Left ventricle myocardium inferior (tissue), 1 donor: ENCODE measurements around the gene MAPKBP1. TPM values are rescaled to one million over a fixed set of nuclear protein-coding genes. Genes with fewer than 3 reads are reported as not detected.

Source experiments
- DNase-seq: peaks from one replicate; pipeline ENCODE4 v3.0.0-alpha.2; 2020
- H3K27ac ChIP-seq: fragments of 200-600 bp; replicated peaks from 2 replicates; pipeline ENCODE4 v1.8.0; 2021
- H3K27me3 ChIP-seq: fragments of 200-600 bp; 2 replicates; pipeline ENCODE4 v1.8.0; 2021; ENCODE audit warnings: low read depth
- H3K36me3 ChIP-seq: fragments of 200-600 bp; 2 replicates; pipeline ENCODE4 v1.8.0; 2021
- H3K4me1 ChIP-seq: fragments of 200-600 bp; 2 replicates; pipeline ENCODE4 v1.8.0; 2021
- H3K4me3 ChIP-seq: fragments of 200-600 bp; 2 replicates; pipeline ENCODE4 v1.8.0; 2021; ENCODE audit warnings: mild to moderate bottlenecking, moderate library complexity
- H3K9me3 ChIP-seq: fragments of 200-600 bp; replicated peaks from 2 replicates; pipeline ENCODE4 v1.8.0; 2021
- intact Hi-C: fragments of 100-400 bp; cut with micrococcal nuclease; formaldehyde crosslinking; loops from one replicate; pipeline ENCODE4 v1.11.0; 2022
- total RNA-seq: library from RNA; stranded (reverse); fragmentation: NEBNext Ultra II Directional; extraction: Animal tissue kit (Norgen Biotek cat#: 25700); gene quantifications from one replicate; pipeline ENCODE4 v1.2.1, GENCODE V29; 2021
- TF ChIP-seq, protein P1 (sequence below): fragments of 200-600 bp; IDR thresholded peaks from 2 replicates; pipeline ENCODE4 v1.8.0; 2021; ENCODE audit warnings: antibody characterized with exemption, mild to moderate bottlenecking, borderline replicate concordance
- donor health status: DM: no; HTN: yes; CAD: no; lungs with severe emphysema.

Gene MAPKBP1
- total RNA-seq, 1 donor from 2014 or later, result 13.6 TPM

DNA sequence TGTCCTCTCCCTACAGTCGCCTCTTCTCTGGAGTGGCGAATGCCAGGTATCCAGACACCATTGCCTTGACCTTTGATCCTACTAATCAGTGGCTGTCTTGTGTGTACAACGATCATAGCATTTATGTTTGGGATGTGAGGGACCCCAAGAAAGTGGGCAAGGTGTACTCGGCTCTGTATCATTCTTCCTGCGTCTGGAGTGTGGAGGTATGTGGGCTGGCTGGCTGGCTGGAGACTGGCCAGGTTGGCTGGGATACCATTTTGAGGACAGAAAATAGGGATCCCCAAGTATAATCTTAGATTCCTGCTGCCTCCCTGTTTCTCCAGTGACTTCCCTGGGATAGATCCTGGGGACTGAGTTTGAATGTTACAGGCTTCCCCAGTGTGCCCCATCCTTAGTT, 40.2 kb downstream of the MAPKBP1 start:
- intact Hi-C loops, result no loop called here
- Histone ChIP-seq H3K4me3 (no peak overlapping the region), H3K4me1 (peaks cover 4% of the 10 kb centered on the region), H3K36me3 (peaks cover 71% of the 10 kb centered on the region), H3K27me3 (no peaks in the 10 kb centered on the region), H3K9me3 (no peaks in the 10 kb centered on the region), H3K27ac (no peak overlapping the region)
- TF ChIP-seq, protein P1, sequence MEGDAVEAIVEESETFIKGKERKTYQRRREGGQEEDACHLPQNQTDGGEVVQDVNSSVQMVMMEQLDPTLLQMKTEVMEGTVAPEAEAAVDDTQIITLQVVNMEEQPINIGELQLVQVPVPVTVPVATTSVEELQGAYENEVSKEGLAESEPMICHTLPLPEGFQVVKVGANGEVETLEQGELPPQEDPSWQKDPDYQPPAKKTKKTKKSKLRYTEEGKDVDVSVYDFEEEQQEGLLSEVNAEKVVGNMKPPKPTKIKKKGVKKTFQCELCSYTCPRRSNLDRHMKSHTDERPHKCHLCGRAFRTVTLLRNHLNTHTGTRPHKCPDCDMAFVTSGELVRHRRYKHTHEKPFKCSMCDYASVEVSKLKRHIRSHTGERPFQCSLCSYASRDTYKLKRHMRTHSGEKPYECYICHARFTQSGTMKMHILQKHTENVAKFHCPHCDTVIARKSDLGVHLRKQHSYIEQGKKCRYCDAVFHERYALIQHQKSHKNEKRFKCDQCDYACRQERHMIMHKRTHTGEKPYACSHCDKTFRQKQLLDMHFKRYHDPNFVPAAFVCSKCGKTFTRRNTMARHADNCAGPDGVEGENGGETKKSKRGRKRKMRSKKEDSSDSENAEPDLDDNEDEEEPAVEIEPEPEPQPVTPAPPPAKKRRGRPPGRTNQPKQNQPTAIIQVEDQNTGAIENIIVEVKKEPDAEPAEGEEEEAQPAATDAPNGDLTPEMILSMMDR, result no peak
- DNase-seq, result no peak

DNA sequence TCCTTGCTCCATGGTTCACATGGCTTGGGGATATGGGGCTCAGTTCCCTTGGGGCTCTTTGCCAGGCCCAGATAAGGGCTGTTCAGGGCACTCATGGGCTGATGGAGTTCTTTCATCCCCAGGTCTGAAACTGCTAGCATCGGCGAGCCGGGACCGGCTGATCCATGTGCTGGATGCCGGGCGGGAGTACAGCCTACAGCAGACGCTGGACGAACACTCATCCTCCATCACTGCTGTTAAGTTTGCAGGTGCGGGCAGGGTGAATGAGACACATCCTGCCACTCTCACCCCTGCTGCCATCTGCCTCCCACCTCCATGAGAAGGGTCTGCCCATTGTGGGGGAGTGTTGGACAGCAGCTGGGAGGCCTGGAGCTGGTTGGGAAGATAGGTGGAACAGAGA, 42.5 kb downstream of the MAPKBP1 start:
- Histone ChIP-seq H3K9me3 (no peaks in the 10 kb centered on the region), H3K4me1 (no peaks in the 10 kb centered on the region), H3K27me3 (no peaks in the 10 kb centered on the region), H3K27ac (no peak overlapping the region), H3K4me3 (no peak overlapping the region), H3K36me3 (peaks cover 93% of the 10 kb centered on the region)
- intact Hi-C loops, result no loop called here
- TF ChIP-seq, protein P1, result no peak
- DNase-seq, result no peak

DNA sequence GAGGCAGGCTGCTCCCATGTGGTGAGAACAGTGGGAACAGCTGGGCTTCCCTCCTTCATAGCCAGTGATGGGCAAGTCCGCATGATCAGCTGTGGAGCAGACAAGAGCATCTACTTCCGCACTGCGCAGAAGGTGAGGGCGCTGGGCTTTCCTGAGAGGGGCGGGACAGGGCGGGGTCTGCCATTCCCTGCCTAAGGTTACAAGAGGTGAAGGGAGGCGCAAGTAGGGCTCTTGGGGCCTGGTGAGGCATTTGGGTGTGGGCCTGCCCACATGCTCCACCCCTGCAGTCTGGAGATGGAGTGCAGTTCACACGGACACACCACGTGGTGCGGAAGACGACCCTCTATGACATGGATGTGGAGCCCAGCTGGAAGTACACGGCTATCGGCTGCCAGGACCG, 43.0 kb downstream of the MAPKBP1 start:
- Histone ChIP-seq H3K27ac (no peak overlapping the region), H3K4me1 (no peaks in the 10 kb centered on the region), H3K9me3 (no peaks in the 10 kb centered on the region), H3K27me3 (no peaks in the 10 kb centered on the region), H3K4me3 (no peak overlapping the region), H3K36me3 (peaks cover 96% of the 10 kb centered on the region)
- intact Hi-C loops, result no loop called here
- TF ChIP-seq, protein P1, result no peak
- no peak for DNase-seq

DNA sequence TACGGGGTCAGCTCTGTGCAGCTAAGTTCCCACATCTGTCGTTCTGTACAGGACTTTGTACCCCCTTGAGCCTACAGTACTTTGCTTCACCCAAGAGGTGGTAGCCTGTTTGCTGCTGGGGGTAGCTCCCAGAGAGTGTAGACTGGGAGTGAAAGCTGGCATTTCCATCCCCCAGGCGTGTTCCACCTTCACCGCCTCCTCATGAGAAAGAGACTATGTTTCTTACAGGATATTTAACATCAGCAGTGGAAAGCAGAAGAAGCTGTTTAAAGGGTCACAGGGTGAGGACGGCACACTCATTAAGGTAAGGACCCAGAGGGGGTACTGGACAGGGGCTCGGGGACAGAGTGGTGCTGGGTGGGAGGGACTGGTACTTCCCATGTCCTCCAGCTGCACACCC, 43.5 kb downstream of the MAPKBP1 start:
- DNase-seq, result no peak
- Histone ChIP-seq H3K36me3 (peaks cover 96% of the 10 kb centered on the region), H3K4me3 (no peak overlapping the region), H3K9me3 (no peaks in the 10 kb centered on the region), H3K4me1 (no peaks in the 10 kb centered on the region), H3K27me3 (no peaks in the 10 kb centered on the region), H3K27ac (no peak overlapping the region)
- intact Hi-C loops, result no loop called here
- TF ChIP-seq, protein P1, result no peak

DNA sequence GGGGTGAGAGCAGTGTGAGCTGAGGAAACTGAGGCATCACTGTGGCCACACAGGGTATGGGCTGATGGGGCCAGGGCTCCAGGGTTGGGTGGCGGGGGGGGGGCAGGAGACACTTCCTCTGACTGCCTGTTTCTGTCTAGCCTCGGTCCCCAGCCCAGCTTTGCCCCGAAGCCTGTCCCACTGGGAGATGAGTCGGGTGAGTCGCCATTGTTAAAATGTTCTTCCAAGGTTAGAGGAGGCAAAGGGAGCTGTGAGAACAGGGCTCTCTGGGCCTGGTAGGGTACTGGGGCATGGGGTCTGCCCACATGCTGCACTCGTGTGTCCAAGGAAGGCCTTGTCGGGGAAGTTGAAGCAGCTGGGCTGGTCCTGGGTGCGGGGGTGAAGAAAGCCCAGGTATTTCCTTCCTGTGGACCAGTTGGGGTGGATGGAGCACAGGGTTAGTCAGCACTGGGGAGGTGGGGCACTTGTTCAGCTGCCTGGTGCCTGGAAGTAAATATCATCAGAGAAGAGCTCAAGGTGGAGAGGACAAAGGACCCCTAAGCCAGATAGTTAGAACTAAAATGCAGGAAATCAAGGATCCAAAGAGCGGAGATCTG, 45.3 kb downstream of the MAPKBP1 start:
- intact Hi-C loops, result no loop called here
- H3K27me3 ChIP-seq, result no peaks in the 10 kb centered on the region
- H3K27ac ChIP-seq, result no peak overlapping the region
- peaks cover 96% of the 10 kb centered on the region for H3K36me3 ChIP-seq
- TF ChIP-seq, protein P1, result no peak
- no peaks in the 10 kb centered on the region for H3K4me1 ChIP-seq
- no peak overlapping the region for H3K4me3 ChIP-seq
- H3K9me3 ChIP-seq, result no peaks in the 10 kb centered on the region
- no peak for DNase-seq
